Germinal center (tissue), 1 donor: ENCODE data around the gene ITCH.

ENCODE experiments used
- DNase-seq: peaks from one replicate; pipeline ENCODE4 v3.0.0; 2012; ENCODE audit warnings: mixed read lengths, low spot score

The ITCH gene

GRCh38 chr20:34557936-34558319, 194.9 kb downstream of the ITCH start:
- DNase-seq, result no peak

GRCh38 chr20:34558320-34559218, 195.5 kb downstream of the ITCH start, which contains the start of gene MAP1LC3A:
TSS of gene MAP1LC3A (plus strand) at chr20:34558718. CDS start at chr20:34558869, 151 bp downstream.
- DNase-seq, result peak; percentile 91

- DNase-seq, result no peak
These were observed 196.5 kb downstream of the ITCH start for GRCh38 chr20:34559311-34560140.

GRCh38 chr20:34560141-34560523, 197.1 kb downstream of the ITCH start:
- DNase-seq, result no peak

- no peak for DNase-seq
These were observed 197.5 kb downstream of the ITCH start for GRCh38 chr20:34560614-34561013.
